ENCODE measurements around the gene WDR70.

The WDR70 gene

DNA sequence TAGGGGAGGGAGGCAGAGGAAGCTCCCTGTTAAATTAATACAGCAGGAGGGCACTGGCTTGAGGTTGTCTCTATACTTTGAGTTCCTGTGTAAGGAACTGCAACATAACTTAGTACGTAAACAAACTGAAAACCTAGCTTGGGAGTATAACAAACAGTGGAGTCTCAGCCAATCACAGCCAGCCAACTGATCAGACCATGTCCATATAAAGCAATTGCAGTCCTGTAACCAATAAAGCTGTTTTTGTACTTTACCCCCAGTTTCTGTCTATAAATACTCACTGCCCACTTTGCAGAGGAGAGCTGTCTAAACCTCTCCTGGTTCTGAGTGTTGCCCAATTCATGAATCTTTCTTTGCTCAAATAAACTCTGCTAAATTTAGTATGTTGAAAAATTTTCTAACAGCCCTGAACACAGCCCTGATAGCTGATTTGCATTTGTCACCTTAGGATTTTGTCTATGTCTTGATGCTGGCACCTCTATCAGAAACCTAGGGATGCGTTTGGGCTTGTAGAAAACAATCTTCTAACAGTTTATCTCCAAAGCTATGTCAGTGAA is 420.8 kb downstream of the WDR70 start:
- Histone ChIP-seq H3K4me2 (ENCODE audit: low read depth, low read length, poor library complexity, severe bottlenecking) (no peak overlapping the region), H2AFZ (ENCODE audit: low read length) (0 out of 2 replicates have a peak overlapping the region, but pooled peaks have one; percentile 12)
- TF ChIP-seq EZH2phosphoT487 (IDR thresholded peaks at IDR 0.05; ENCODE audit: borderline replicate concordance), result no peak

DNA sequence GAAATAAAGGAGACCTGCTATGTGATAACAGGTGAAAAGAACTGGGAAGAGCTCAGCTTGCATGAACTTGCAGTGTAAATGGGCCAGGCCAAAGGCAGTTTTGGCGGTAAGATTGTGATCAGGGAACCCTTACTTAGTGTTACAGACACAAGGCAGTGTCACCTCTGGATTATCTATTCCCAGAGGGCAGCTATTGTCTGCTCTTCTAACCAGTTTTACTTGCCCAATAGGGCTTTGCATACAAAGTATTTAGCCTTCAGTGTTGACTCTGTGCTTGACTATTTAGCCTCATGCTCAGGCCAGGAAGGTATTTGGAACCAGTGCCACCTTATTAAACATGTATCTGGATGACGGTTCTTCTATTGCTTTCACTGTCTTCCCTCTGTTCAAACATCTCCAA is 422.4 kb downstream of the WDR70 start:
- H3K36me3 ChIP-seq (ENCODE audit: insufficient read depth, low read length), result no peaks in the 10 kb centered on the region
- H4K20me1 ChIP-seq (ENCODE audit: insufficient read depth, low read length, poor library complexity, severe bottlenecking), result no peaks in the 10 kb centered on the region
- H3K79me2 ChIP-seq (ENCODE audit: insufficient read depth, low read length), result no peaks in the 10 kb centered on the region
- no peaks in the 10 kb centered on the region for H3K9me3 ChIP-seq (ENCODE audit: insufficient read depth, low read depth, low read length)
- no peaks in the 10 kb centered on the region for H3K9me2 ChIP-seq (replicated peaks; ENCODE audit: low read depth, low read length)
- no peaks in the 10 kb centered on the region for H3F3A ChIP-seq (ENCODE audit: low read depth)
- H3K4me1 ChIP-seq (ENCODE audit: insufficient read depth, low read length, poor library complexity, severe bottlenecking), result no peaks in the 10 kb centered on the region
- TF ChIP-seq, protein P1, sequence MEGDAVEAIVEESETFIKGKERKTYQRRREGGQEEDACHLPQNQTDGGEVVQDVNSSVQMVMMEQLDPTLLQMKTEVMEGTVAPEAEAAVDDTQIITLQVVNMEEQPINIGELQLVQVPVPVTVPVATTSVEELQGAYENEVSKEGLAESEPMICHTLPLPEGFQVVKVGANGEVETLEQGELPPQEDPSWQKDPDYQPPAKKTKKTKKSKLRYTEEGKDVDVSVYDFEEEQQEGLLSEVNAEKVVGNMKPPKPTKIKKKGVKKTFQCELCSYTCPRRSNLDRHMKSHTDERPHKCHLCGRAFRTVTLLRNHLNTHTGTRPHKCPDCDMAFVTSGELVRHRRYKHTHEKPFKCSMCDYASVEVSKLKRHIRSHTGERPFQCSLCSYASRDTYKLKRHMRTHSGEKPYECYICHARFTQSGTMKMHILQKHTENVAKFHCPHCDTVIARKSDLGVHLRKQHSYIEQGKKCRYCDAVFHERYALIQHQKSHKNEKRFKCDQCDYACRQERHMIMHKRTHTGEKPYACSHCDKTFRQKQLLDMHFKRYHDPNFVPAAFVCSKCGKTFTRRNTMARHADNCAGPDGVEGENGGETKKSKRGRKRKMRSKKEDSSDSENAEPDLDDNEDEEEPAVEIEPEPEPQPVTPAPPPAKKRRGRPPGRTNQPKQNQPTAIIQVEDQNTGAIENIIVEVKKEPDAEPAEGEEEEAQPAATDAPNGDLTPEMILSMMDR (conservative IDR thresholded peaks at IDR 0.05; ENCODE audit: low read length), result no peak
- no peak for TF ChIP-seq EZH2phosphoT487 (IDR thresholded peaks at IDR 0.05; ENCODE audit: borderline replicate concordance)
- H2AFZ ChIP-seq (ENCODE audit: low read length), result no peak overlapping the region
- no peak overlapping the region for H3K4me3 ChIP-seq (ENCODE audit: low read length, poor library complexity, severe bottlenecking)
- no peak overlapping the region for H3K9ac ChIP-seq (ENCODE audit: low read depth, low read length, poor library complexity, severe bottlenecking)
- no peak overlapping the region for H3K4me2 ChIP-seq (ENCODE audit: low read depth, low read length, poor library complexity, severe bottlenecking)
- no peaks in the 10 kb centered on the region for H3K27me3 ChIP-seq (ENCODE audit: insufficient read depth, low read length, poor library complexity, severe bottlenecking)

More for the DNA sequence above, 420.8 kb downstream of the WDR70 start:
- no peak overlapping the region for H3K4me3 ChIP-seq (ENCODE audit: low read length, poor library complexity, severe bottlenecking)
- no peaks in the 10 kb centered on the region for H3K4me1 ChIP-seq (ENCODE audit: insufficient read depth, low read length, poor library complexity, severe bottlenecking)
- no peaks in the 10 kb centered on the region for H3K79me2 ChIP-seq (ENCODE audit: insufficient read depth, low read length)
- no peak overlapping the region for H3K9ac ChIP-seq (ENCODE audit: low read depth, low read length, poor library complexity, severe bottlenecking)
- H3K9me3 ChIP-seq (ENCODE audit: insufficient read depth, low read depth, low read length), result no peaks in the 10 kb centered on the region
- H3F3A ChIP-seq (ENCODE audit: low read depth), result no peaks in the 10 kb centered on the region
- H3K27me3 ChIP-seq (ENCODE audit: insufficient read depth, low read length, poor library complexity, severe bottlenecking), result no peaks in the 10 kb centered on the region
- H3K36me3 ChIP-seq (ENCODE audit: insufficient read depth, low read length), result no peaks in the 10 kb centered on the region
- H4K20me1 ChIP-seq (ENCODE audit: insufficient read depth, low read length, poor library complexity, severe bottlenecking), result no peaks in the 10 kb centered on the region
- no peaks in the 10 kb centered on the region for H3K9me2 ChIP-seq (replicated peaks; ENCODE audit: low read depth, low read length)

Measured in Loucy (cell line).